ENCODE data around the gene SOX11.

DNA sequence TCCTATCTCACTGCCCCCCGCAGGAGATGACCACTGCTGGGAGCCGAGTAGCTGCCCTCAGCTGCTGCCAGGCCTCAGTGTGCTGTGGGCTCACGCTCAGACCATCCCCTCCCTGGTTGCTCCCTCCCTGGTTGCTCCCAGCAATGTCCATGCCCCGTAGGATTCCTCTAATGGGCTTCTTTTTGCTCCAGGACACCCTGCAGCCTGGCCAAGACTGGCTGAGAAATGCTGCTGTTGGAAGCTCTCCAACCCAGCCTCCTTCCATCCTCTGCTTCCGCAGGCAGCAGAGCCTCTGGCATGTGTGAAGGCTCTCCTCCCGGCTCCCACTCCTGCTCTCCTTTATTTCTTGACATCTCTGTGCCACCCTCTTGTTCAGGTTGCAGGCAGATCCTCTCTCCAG, 48.6 kb downstream of the SOX11 start:
- no peak for TF ChIP-seq POLR2A (IDR thresholded peaks at IDR 0.05)
- TF ChIP-seq, protein P1, sequence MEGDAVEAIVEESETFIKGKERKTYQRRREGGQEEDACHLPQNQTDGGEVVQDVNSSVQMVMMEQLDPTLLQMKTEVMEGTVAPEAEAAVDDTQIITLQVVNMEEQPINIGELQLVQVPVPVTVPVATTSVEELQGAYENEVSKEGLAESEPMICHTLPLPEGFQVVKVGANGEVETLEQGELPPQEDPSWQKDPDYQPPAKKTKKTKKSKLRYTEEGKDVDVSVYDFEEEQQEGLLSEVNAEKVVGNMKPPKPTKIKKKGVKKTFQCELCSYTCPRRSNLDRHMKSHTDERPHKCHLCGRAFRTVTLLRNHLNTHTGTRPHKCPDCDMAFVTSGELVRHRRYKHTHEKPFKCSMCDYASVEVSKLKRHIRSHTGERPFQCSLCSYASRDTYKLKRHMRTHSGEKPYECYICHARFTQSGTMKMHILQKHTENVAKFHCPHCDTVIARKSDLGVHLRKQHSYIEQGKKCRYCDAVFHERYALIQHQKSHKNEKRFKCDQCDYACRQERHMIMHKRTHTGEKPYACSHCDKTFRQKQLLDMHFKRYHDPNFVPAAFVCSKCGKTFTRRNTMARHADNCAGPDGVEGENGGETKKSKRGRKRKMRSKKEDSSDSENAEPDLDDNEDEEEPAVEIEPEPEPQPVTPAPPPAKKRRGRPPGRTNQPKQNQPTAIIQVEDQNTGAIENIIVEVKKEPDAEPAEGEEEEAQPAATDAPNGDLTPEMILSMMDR (IDR thresholded peaks at IDR 0.05): no peak

All from thyroid gland (tissue), 4 donors.